HepG2 (cell line): Measurements from ENCODE around the gene IGSF21.

ENCODE experiments used
- CTCF ChIP-seq: sonication (generic); formaldehyde crosslinking; IDR thresholded peaks from 2 replicates; pipeline ENCODE4 v1.5.0; 2020; ENCODE audit warnings: mild to moderate bottlenecking, missing genetic modification reagents, moderate library complexity
- KLF13 ChIP-seq: sonication (generic); formaldehyde crosslinking; IDR thresholded peaks from 2 replicates; pipeline ENCODE4 v1.4.0; 2020; ENCODE audit warnings: mild to moderate bottlenecking, missing genetic modification reagents
- POLR2A ChIP-seq, 2 experiments: IDR thresholded peaks; 2 replicates each; pipeline ENCODE4 v1.6.1; 2011; ENCODE audit warnings: low read depth in 2 of 2, low read length in 2 of 2, mild to moderate bottlenecking in 1 of 2, moderate library complexity in 1 of 2; ENCODE audit not compliant: insufficient read depth in 1 of 2
- POLR2AphosphoS5 ChIP-seq: IDR thresholded peaks from 2 replicates; pipeline ENCODE4 v1.6.1; 2012; ENCODE audit warnings: low read depth, low read length
- RFXAP ChIP-seq: sonication (generic); formaldehyde crosslinking; IDR thresholded peaks from 2 replicates; pipeline ENCODE4 v1.4.0; 2020; ENCODE audit warnings: missing genetic modification reagents, borderline replicate concordance
- STAG1 ChIP-seq: sonication (generic); formaldehyde crosslinking; IDR thresholded peaks from 2 replicates; pipeline ENCODE4 v1.4.0; 2020; ENCODE audit warnings: missing genetic modification reagents
- ZBTB20 ChIP-seq: sonication (generic); formaldehyde crosslinking; IDR thresholded peaks from 2 replicates; pipeline ENCODE4 v1.8.1; 2023; ENCODE audit warnings: missing genetic modification reagents, low read depth, mild to moderate bottlenecking, borderline replicate concordance
- ZNF160 ChIP-seq: sonication (generic); formaldehyde crosslinking; IDR thresholded peaks from 2 replicates; pipeline ENCODE4 v1.8.0; 2022; ENCODE audit warnings: mild to moderate bottlenecking, inconsistent platforms, missing genetic modification reagents
- ZNF24 ChIP-seq: fragments of 450-650 bp; IDR thresholded peaks from 2 replicates; pipeline ENCODE4 v1.6.1; 2017; ENCODE audit warnings: antibody characterized with exemption, mild to moderate bottlenecking

- no peak for TF ChIP-seq POLR2A (IDR thresholded peaks at IDR 0.05; ENCODE audit: insufficient read depth in 1 of 2, low read depth in 2 of 2, low read length in 2 of 2)
- TF ChIP-seq ZNF24, result no peak
- TF ChIP-seq CTCF (CRISPR knock-in tag), result no peak
- TF ChIP-seq RFXAP (CRISPR knock-in tag), result no peak
- TF ChIP-seq STAG1, result no peak
- TF ChIP-seq POLR2AphosphoS5, result no peak
- no peak for TF ChIP-seq KLF13 (CRISPR knock-in tag)
- no peak for TF ChIP-seq ZNF160 (CRISPR knock-in tag)
- TF ChIP-seq ZBTB20, result no peak
These were observed 250.1 kb downstream of the IGSF21 start for GRCh38 chr1:18357622-18358230.
